ENCODE data around the gene FAM219A.
"Not testable (repeated sequence)": the region's sequence is repeated elsewhere in the genome, so short reads cannot be mapped to it uniquely, and the experiment has no call there.

- not testable (repeated sequence) for TF ChIP-seq CTCF, POLR2AphosphoS5, EP300, POLR2A (IDR thresholded peaks at IDR 0.05)
Observed at GRCh38 chr9:34368796-34369195, 89.6 kb downstream of the FAM219A start.
